ENCODE results near the gene RNF180.

Gene RNF180

GRCh38 chr5:64160201-64160600 lies 5.4 kb upstream of the RNF180 start:
- H3K36me3 ChIP-seq (replicated peaks) = no peaks in the 10 kb centered on the region
- DNase-seq (ENCODE audit: low spot score in 2 of 2) = no peak
- H3K9me3 ChIP-seq = no peaks in the 10 kb centered on the region
- in situ Hi-C loops (cut with MboI; ENCODE audit: low sequenced_read_pairs) = no loop called here
- H3K4me3 ChIP-seq = no peak overlapping the region
- H3K27me3 ChIP-seq (ENCODE audit: low read depth) = peaks cover 5% of the 10 kb centered on the region; the same call in 1 of the 2 replicates
- no peaks in the 10 kb centered on the region for H3K4me1 ChIP-seq

GRCh38 chr5:64161420-64161819 lies 4.2 kb upstream of the RNF180 start:
- no peaks in the 10 kb centered on the region for H3K4me1 ChIP-seq
- H3K27me3 ChIP-seq (ENCODE audit: low read depth) = peaks cover 10% of the 10 kb centered on the region
- no peak overlapping the region for H3K4me3 ChIP-seq
- DNase-seq (ENCODE audit: low spot score in 2 of 2) = no peak
- H3K9me3 ChIP-seq = no peaks in the 10 kb centered on the region
- H3K36me3 ChIP-seq (replicated peaks) = no peaks in the 10 kb centered on the region
- in situ Hi-C loops (cut with MboI; ENCODE audit: low sequenced_read_pairs) = no loop called here

GRCh38 chr5:64163135-64163534 lies 2.5 kb upstream of the RNF180 start:
- no peaks in the 10 kb centered on the region for H3K9me3 ChIP-seq
- peaks cover 15% of the 10 kb centered on the region for H3K27me3 ChIP-seq (ENCODE audit: low read depth)
- in situ Hi-C loops (cut with MboI; ENCODE audit: low sequenced_read_pairs) = no loop called here
- H3K4me3 ChIP-seq = no peak overlapping the region
- H3K4me1 ChIP-seq = no peaks in the 10 kb centered on the region
- no peaks in the 10 kb centered on the region for H3K36me3 ChIP-seq (replicated peaks)
- DNase-seq (ENCODE audit: low spot score in 2 of 2) = no peak

GRCh38 chr5:64163746-64164145 lies 1.9 kb upstream of the RNF180 start:
- in situ Hi-C loops (cut with MboI; ENCODE audit: low sequenced_read_pairs) = no loop called here
- DNase-seq (ENCODE audit: low spot score in 2 of 2) = no peak
- peaks cover 15% of the 10 kb centered on the region for H3K27me3 ChIP-seq (ENCODE audit: low read depth)

GRCh38 chr5:64164166-64164565 lies 1.5 kb upstream of the RNF180 start:
- no peaks in the 10 kb centered on the region for H3K36me3 ChIP-seq (replicated peaks)
- no peak overlapping the region for H3K4me3 ChIP-seq
- H3K9me3 ChIP-seq = no peaks in the 10 kb centered on the region
- in situ Hi-C loops (cut with MboI; ENCODE audit: low sequenced_read_pairs) = no loop called here
- no peak for DNase-seq (ENCODE audit: low spot score in 2 of 2)
- no peaks in the 10 kb centered on the region for H3K4me1 ChIP-seq
- peaks cover 15% of the 10 kb centered on the region for H3K27me3 ChIP-seq (ENCODE audit: low read depth)

More at GRCh38 chr5:64163746-64164145, 1.9 kb upstream of the RNF180 start:
- H3K9me3 ChIP-seq = no peaks in the 10 kb centered on the region
- H3K36me3 ChIP-seq (replicated peaks) = no peaks in the 10 kb centered on the region
- H3K4me3 ChIP-seq = no peak overlapping the region
- no peaks in the 10 kb centered on the region for H3K4me1 ChIP-seq

GRCh38 chr5:64165160-64165499 lies 513 bp upstream of the RNF180 start:
- no peak overlapping the region for H3K4me3 ChIP-seq

GRCh38 chr5:64166201-64166959 lies 737 bp downstream of the RNF180 start:
- no peak for DNase-seq (ENCODE audit: low spot score in 2 of 2)
- Histone ChIP-seq H3K27me3 (ENCODE audit: low read depth) (peaks cover 15% of the 10 kb centered on the region), H3K36me3 (replicated peaks) (no peaks in the 10 kb centered on the region), H3K9me3 (no peaks in the 10 kb centered on the region), H3K4me3 (no peak overlapping the region), H3K4me1 (no peaks in the 10 kb centered on the region)
- in situ Hi-C loops (cut with MboI; ENCODE audit: low sequenced_read_pairs) = no loop called here

More at GRCh38 chr5:64165160-64165499, 513 bp upstream of the RNF180 start:
- Histone ChIP-seq H3K36me3 (replicated peaks) (no peaks in the 10 kb centered on the region), H3K4me1 (no peaks in the 10 kb centered on the region), H3K27me3 (ENCODE audit: low read depth) (peaks cover 15% of the 10 kb centered on the region), H3K9me3 (no peaks in the 10 kb centered on the region)
- in situ Hi-C loops (cut with MboI; ENCODE audit: low sequenced_read_pairs) = no loop called here
- no peak for DNase-seq (ENCODE audit: low spot score in 2 of 2)

- DNase-seq (ENCODE audit: low spot score in 2 of 2) = no peak
These were observed 10.7 kb downstream of the RNF180 start for GRCh38 chr5:64176301-64176700.

GRCh38 chr5:64180661-64181343 lies 15.2 kb downstream of the RNF180 start:
- H3K9me3 ChIP-seq = no peaks in the 10 kb centered on the region
- H3K4me1 ChIP-seq = no peaks in the 10 kb centered on the region
- H3K4me3 ChIP-seq = no peak overlapping the region
- no peaks in the 10 kb centered on the region for H3K36me3 ChIP-seq (replicated peaks)
- in situ Hi-C loops (cut with MboI; ENCODE audit: low sequenced_read_pairs) = no loop called here
- no peak for DNase-seq (ENCODE audit: low spot score in 2 of 2)
- H3K27me3 ChIP-seq (ENCODE audit: low read depth) = no peaks in the 10 kb centered on the region

More at GRCh38 chr5:64176301-64176700, 10.7 kb downstream of the RNF180 start:
- Histone ChIP-seq H3K4me3 (no peak overlapping the region), H3K9me3 (no peaks in the 10 kb centered on the region), H3K27me3 (ENCODE audit: low read depth) (no peaks in the 10 kb centered on the region), H3K36me3 (replicated peaks) (no peaks in the 10 kb centered on the region), H3K4me1 (no peaks in the 10 kb centered on the region)
- in situ Hi-C loops (cut with MboI; ENCODE audit: low sequenced_read_pairs) = no loop called here

- no peaks in the 10 kb centered on the region for H3K36me3 ChIP-seq (replicated peaks)
- no peaks in the 10 kb centered on the region for H3K27me3 ChIP-seq (ENCODE audit: low read depth)
- DNase-seq (ENCODE audit: low spot score in 2 of 2) = no peak
- H3K9me3 ChIP-seq = no peaks in the 10 kb centered on the region
- no peak overlapping the region for H3K4me3 ChIP-seq
- no peaks in the 10 kb centered on the region for H3K4me1 ChIP-seq
- in situ Hi-C loops (cut with MboI; ENCODE audit: low sequenced_read_pairs) = no loop called here
These were observed 15.8 kb downstream of the RNF180 start for GRCh38 chr5:64181440-64181839.

GRCh38 chr5:64183956-64184355 lies 18.3 kb downstream of the RNF180 start:
- H3K4me3 ChIP-seq = no peak overlapping the region
- H3K9me3 ChIP-seq = no peaks in the 10 kb centered on the region
- H3K4me1 ChIP-seq = no peaks in the 10 kb centered on the region
- in situ Hi-C loops (cut with MboI; ENCODE audit: low sequenced_read_pairs) = no loop called here
- H3K27me3 ChIP-seq (ENCODE audit: low read depth) = no peaks in the 10 kb centered on the region
- no peak for DNase-seq (ENCODE audit: low spot score in 2 of 2)
- no peaks in the 10 kb centered on the region for H3K36me3 ChIP-seq (replicated peaks)

GRCh38 chr5:64184832-64185231 lies 19.2 kb downstream of the RNF180 start:
- no peaks in the 10 kb centered on the region for H3K27me3 ChIP-seq (ENCODE audit: low read depth)
- in situ Hi-C loops (cut with MboI; ENCODE audit: low sequenced_read_pairs) = no loop called here
- no peak for DNase-seq (ENCODE audit: low spot score in 2 of 2)
- H3K4me3 ChIP-seq = no peak overlapping the region
- no peaks in the 10 kb centered on the region for H3K36me3 ChIP-seq (replicated peaks)
- H3K4me1 ChIP-seq = no peaks in the 10 kb centered on the region
- no peaks in the 10 kb centered on the region for H3K9me3 ChIP-seq

- Histone ChIP-seq H3K36me3 (replicated peaks) (no peaks in the 10 kb centered on the region), H3K4me3 (no peak overlapping the region), H3K9me3 (no peaks in the 10 kb centered on the region), H3K27me3 (ENCODE audit: low read depth) (no peaks in the 10 kb centered on the region), H3K4me1 (no peaks in the 10 kb centered on the region)
- DNase-seq (ENCODE audit: low spot score in 2 of 2) = no peak
- in situ Hi-C loops (cut with MboI; ENCODE audit: low sequenced_read_pairs) = no loop called here
These were observed 23.1 kb downstream of the RNF180 start for GRCh38 chr5:64188776-64189175.

GRCh38 chr5:64190562-64191306 lies 25.1 kb downstream of the RNF180 start:
- no peaks in the 10 kb centered on the region for H3K9me3 ChIP-seq
- no peaks in the 10 kb centered on the region for H3K4me1 ChIP-seq
- DNase-seq (ENCODE audit: low spot score in 2 of 2) = no peak
- no peak overlapping the region for H3K4me3 ChIP-seq
- H3K27me3 ChIP-seq (ENCODE audit: low read depth) = no peaks in the 10 kb centered on the region
- H3K36me3 ChIP-seq (replicated peaks) = no peaks in the 10 kb centered on the region
- in situ Hi-C loops (cut with MboI; ENCODE audit: low sequenced_read_pairs) = no loop called here
